SK-N-MC (cell line): ENCODE results near the gene RGS4.

Source experiments
- EZH2 ChIP-seq: fragments of 200-600 bp; sonication (generic); IDR thresholded peaks from one replicate; pipeline ENCODE4 v1.6.1; 2017; ENCODE audit warnings: antibody characterized with exemption
- FOXP2 ChIP-seq: optimal IDR thresholded peaks from 2 replicates; pipeline ENCODE3; 2011; ENCODE audit warnings: mild to moderate bottlenecking, moderate library complexity; ENCODE audit not compliant: insufficient read depth; ENCODE audit errors: extremely low read length, control extremely low read depth
- POLR2AphosphoS5 ChIP-seq: IDR thresholded peaks from 2 replicates; pipeline ENCODE4 v1.6.1; 2012; ENCODE audit warnings: mild to moderate bottlenecking, low read depth, low read length, borderline replicate concordance

DNA sequence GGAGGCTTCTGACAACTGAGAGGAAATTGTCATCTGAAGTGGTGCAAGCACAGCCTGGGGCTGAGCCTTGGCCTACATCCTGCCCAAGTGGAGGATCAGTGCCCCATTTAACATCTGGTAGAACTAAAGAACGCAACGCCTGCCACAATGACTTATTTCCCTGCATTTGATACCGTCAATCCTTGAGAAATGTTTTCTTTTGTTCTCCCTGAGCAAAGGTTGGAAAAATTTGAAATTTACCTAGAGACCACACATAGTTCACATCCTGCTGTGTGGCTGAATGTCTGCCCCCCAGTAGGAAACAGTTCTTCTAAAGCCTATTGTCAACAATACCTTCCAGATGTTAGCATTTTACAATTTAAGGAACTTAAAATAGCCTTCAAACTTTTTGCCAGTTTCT lies 5.6 kb upstream of the RGS4 start:
- TF ChIP-seq EZH2 (no peak), POLR2AphosphoS5 (no peak), FOXP2 (no peak)
